SK-N-SH (cell line): ENCODE measurements around the gene CYB5D1. TPM values are rescaled to one million over a fixed set of nuclear protein-coding genes. Genes with fewer than 3 reads are reported as not detected.

Experiments used
- CTCF ChIA-PET: fragments of 300-600, 350-600 bp; formaldehyde crosslinking; extraction: SDS; loops from one replicate; lab custom pipeline; 2021; lab: Yijun Ruan, JAX
- POLR2A ChIA-PET: fragments of 350-600 bp; sonication (Branson Sonifier 250); formaldehyde crosslinking; extraction: SDS; loops from one replicate; lab custom pipeline; 2020; ENCODE audit warnings: antibody characterized with exemption, inconsistent platforms; lab: Yijun Ruan, JAX
- DNase-seq: peaks from one replicate; pipeline ENCODE4 v3.0.0; 2012
- H2AFZ ChIP-seq: fragments of 200-600 bp; sonication (generic); 2 replicates; pipeline ENCODE4 v1.8.1; 2016; ENCODE audit warnings: antibody characterized with exemption, mild to moderate bottlenecking, low read depth
- H3F3A ChIP-seq: fragments of 200-600 bp; sonication (generic); replicated peaks from 2 replicates; pipeline ENCODE3; 2016; ENCODE audit warnings: antibody characterized with exemption, mild to moderate bottlenecking; ENCODE audit not compliant: insufficient read depth
- H3K27ac ChIP-seq, 2 experiments: fragments of 200-500 bp in 1 of 2; fragments of 200-600 bp in 1 of 2; sonication (Bioruptor generic) in 1 of 2; sonication (generic), shearing (Covaris generic) in 1 of 2; 2 replicates each; pipeline versions ENCODE4 v1.5.1 to v1.6.1; 2014 to 2016; ENCODE audit warnings: low read depth in 2 of 2, inconsistent platforms in 1 of 2, low read length in 1 of 2, mild to moderate bottlenecking in 1 of 2, mixed read lengths in 1 of 2
- H3K27me3 ChIP-seq: fragments of 200-600 bp; sonication (generic), shearing (Covaris generic); 2 replicates; pipeline ENCODE4 v1.6.1; 2016; ENCODE audit warnings: mixed run types; ENCODE audit not compliant: insufficient read depth
- H3K36me3 ChIP-seq, 2 experiments: fragments of 200-500 bp in 1 of 2; fragments of 200-600 bp in 1 of 2; sonication (Bioruptor generic) in 1 of 2; sonication (generic) in 1 of 2; replicated peaks in 1 of 2; 2 replicates each; pipeline versions ENCODE3 to v1.5.1; 2014 to 2016; ENCODE audit warnings: low read length in 1 of 2, mild to moderate bottlenecking in 1 of 2; ENCODE audit not compliant: insufficient read depth in 2 of 2, control insufficient read depth in 1 of 2
- H3K4me1 ChIP-seq, 2 experiments: fragments of 200-500 bp in 1 of 2; fragments of 200-600 bp in 1 of 2; sonication (Bioruptor generic) in 1 of 2; sonication (generic), shearing (Covaris generic) in 1 of 2; 2 replicates each; pipeline versions ENCODE4 v1.5.1 to v1.6.1; 2014 to 2016; ENCODE audit warnings: low read depth in 1 of 2, low read length in 1 of 2, mixed run types in 1 of 2; ENCODE audit not compliant: insufficient read depth in 2 of 2, control insufficient read depth in 1 of 2
- H3K4me2 ChIP-seq: fragments of 200-600 bp; sonication (generic), shearing (Covaris generic); 2 replicates; pipeline ENCODE4 v1.6.1; 2017; ENCODE audit warnings: mixed run types
- H3K4me3 ChIP-seq, 2 experiments: fragments of 200-500 bp in 1 of 2; fragments of 200-600 bp in 1 of 2; sonication (Bioruptor generic) in 1 of 2; sonication (generic), shearing (Covaris generic) in 1 of 2; 2 replicates each; pipeline versions ENCODE4 v1.5.1 to v1.8.1; 2014 to 2016; ENCODE audit warnings: low read depth in 2 of 2, inconsistent platforms in 1 of 2, low read length in 1 of 2, mild to moderate bottlenecking in 1 of 2, mixed read lengths in 1 of 2, moderate library complexity in 1 of 2
- H3K79me2 ChIP-seq: fragments of 200-600 bp; sonication (generic); 2 replicates; pipeline ENCODE4 v1.8.1; 2017; ENCODE audit warnings: mild to moderate bottlenecking; ENCODE audit not compliant: insufficient read depth
- H3K9ac ChIP-seq: fragments of 200-600 bp; sonication (generic); 2 replicates; pipeline ENCODE4 v1.6.1; 2017; ENCODE audit warnings: mixed run types
- H3K9me2 ChIP-seq: fragments of 200-600 bp; sonication (generic); 2 replicates; pipeline ENCODE4 v1.6.1; 2017; ENCODE audit warnings: mixed run types
- H3K9me3 ChIP-seq: fragments of 200-600 bp; sonication (generic); 2 replicates; pipeline ENCODE4 v1.6.1; 2017; ENCODE audit warnings: mixed run types, mild to moderate bottlenecking, moderate library complexity
- H4K20me1 ChIP-seq: fragments of 200-600 bp; sonication (generic); 2 replicates; pipeline ENCODE4 v1.6.1; 2017; ENCODE audit warnings: mild to moderate bottlenecking, mixed run types; ENCODE audit not compliant: insufficient read depth
- CHD2 ChIP-seq: fragments of 150-350 bp; IDR thresholded peaks from 2 replicates; pipeline ENCODE4 v1.6.1; 2018; ENCODE audit warnings: low read length; ENCODE audit not compliant: partially characterized antibody
- CTCF ChIP-seq: fragments of 200-600 bp; sonication (generic); IDR thresholded peaks from 2 replicates; pipeline ENCODE4 v1.6.1; 2017; ENCODE audit warnings: antibody characterized with exemption, mild to moderate bottlenecking, moderate library complexity
- EP300 ChIP-seq, 2 experiments: IDR thresholded peaks; 2 replicates each; pipeline versions ENCODE4 v1.4.0 to v1.6.1; 2012; ENCODE audit warnings: borderline replicate concordance in 1 of 2, low read depth in 1 of 2, low read length in 1 of 2
- GATA2 ChIP-seq: sonication (generic); formaldehyde crosslinking; IDR thresholded peaks from 2 replicates; pipeline ENCODE4 v1.5.0; 2020; ENCODE audit warnings: mild to moderate bottlenecking, missing genetic modification reagents
- MEF2A ChIP-seq: IDR thresholded peaks from 2 replicates; pipeline ENCODE4 v1.4.0; 2012; ENCODE audit warnings: low read depth, borderline replicate concordance
- NRF1 ChIP-seq: IDR thresholded peaks from 2 replicates; pipeline ENCODE4 v1.6.1; 2012; ENCODE audit warnings: low read depth, mild to moderate bottlenecking, low read length
- RCOR1 ChIP-seq: fragments of 150-350 bp; IDR thresholded peaks from 2 replicates; pipeline ENCODE4 v1.6.1; 2017; ENCODE audit warnings: antibody characterized with exemption, low read length
- TEAD4 ChIP-seq: IDR thresholded peaks from 2 replicates; pipeline ENCODE4 v1.4.0; 2012; ENCODE audit warnings: mild to moderate bottlenecking, borderline replicate concordance; ENCODE audit not compliant: insufficient read depth
- USF1 ChIP-seq: IDR thresholded peaks from 2 replicates; pipeline ENCODE4 v1.4.0; 2012; ENCODE audit warnings: low read depth, borderline replicate concordance
- WGBS: methylation state at CpG from one replicate; pipeline ENCODE4 v1.1.6; 2017; ENCODE audit warnings: low lambda C conversion rate; 5-methylcytosine and 5-hydroxymethylcytosine counted together
- polyA plus RNA-seq, 3 experiments: library from polyadenylated mRNA; depleted of rRNA; stranded (reverse); fragments of >200 nt; gene quantifications; 2 replicates each; pipeline ENCODE4 v1.2.3, GENCODE V29; 2012
- TF ChIP-seq, protein P1 (sequence below): IDR thresholded peaks from 2 replicates; pipeline ENCODE4; 2012

The CYB5D1 gene
- polyA plus RNA-seq, 1 of the 3 experiments (the other 2 are of a cell fraction), result 8.8 TPM

DNA sequence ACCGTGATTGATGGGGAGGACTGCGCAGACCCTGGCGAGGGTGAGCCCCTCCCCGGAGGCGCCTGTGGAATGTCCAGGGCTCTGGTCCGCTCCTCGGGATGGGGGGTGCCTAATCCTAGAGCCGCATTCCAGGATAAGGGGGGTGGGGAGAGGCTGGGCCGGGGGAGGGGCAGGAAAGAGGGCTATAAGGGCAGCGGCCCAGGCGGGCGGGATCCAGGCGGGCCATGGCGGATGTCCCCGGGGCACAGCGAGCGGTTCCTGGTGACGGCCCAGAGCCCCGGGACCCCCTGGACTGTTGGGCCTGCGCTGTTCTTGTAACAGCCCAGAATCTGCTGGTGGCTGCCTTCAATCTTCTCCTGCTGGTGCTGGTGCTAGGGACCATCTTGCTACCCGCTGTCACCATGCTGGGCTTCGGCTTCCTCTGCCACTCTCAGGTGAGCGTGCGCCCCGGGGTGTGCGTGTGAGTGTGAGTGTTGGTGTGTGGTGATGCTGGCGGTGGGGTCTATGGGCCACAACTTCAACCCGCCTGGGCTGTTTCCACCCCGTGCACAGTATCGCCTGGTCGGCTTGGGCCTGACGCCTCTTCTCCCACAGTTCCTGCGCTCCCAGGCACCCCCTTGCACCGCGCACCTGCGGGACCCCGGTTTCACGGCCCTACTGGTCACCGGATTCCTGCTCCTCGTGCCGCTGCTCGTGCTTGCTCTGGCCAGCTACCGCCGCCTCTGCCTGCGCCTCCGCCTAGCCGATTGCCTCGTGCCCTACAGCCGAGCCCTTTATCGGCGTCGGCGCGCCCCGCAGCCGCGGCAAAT, 2.7 kb upstream of the CYB5D1 start, which contains the start of gene TMEM88:
TMEM88 (plus strand) TSS at position 216 of the 809 bp plus-strand sequence; CDS start at position 225, 9 bp downstream.
- Histone ChIP-seq H2AFZ (no peak within 1 kb of the TSS), H3K27ac (peak within 1 kb of the TSS; percentile 93 to 100), H3K4me2 (peak within 1 kb of the TSS; percentile 91), H3K4me3 (peak within 1 kb of the TSS; percentile 72 to 77; a peak in 2 of 4 replicates), H3K9ac (peak within 1 kb of the TSS; percentile 79; the same call in 1 of the 2 replicates), H4K20me1 (peaks cover 22% of the 10 kb centered on the region), H3K4me1 (peaks cover 23 to 46% of the 10 kb centered on the region in 2 experiments; a peak in 3 of 4 replicates), H3K27me3 (no peaks in the 10 kb centered on the region), H3F3A (peaks cover 31% of the 10 kb centered on the region), H3K9me2 (no peaks in the 10 kb centered on the region), H3K36me3 (peaks cover 29 to 50% of the 10 kb centered on the region in 2 experiments), H3K9me3 (no peaks in the 10 kb centered on the region), H3K79me2 (peaks cover 17% of the 10 kb centered on the region; the same call in 1 of the 2 replicates)
- no peak for DNase-seq
- WGBS, result 94% methylated on average over 48 of the region's 57 CpGs
- POLR2A ChIA-PET, result no interaction called here
- TF ChIP-seq GATA2 (CRISPR knock-in tag), result no peak
- TF ChIP-seq, protein P1, sequence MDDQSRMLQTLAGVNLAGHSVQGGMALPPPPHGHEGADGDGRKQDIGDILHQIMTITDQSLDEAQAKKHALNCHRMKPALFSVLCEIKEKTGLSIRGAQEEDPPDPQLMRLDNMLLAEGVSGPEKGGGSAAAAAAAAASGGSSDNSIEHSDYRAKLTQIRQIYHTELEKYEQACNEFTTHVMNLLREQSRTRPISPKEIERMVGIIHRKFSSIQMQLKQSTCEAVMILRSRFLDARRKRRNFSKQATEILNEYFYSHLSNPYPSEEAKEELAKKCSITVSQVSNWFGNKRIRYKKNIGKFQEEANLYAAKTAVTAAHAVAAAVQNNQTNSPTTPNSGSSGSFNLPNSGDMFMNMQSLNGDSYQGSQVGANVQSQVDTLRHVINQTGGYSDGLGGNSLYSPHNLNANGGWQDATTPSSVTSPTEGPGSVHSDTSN, result 0 out of 2 replicates have a peak, but pooled peaks have one; percentile 9
- CTCF ChIA-PET, result interaction anchor here (1.3 to 3.1 kb wide), 5 partner anchors 10 to 43 kb away, joined by 3 to 32 read pairs (median 3); partner anchors contain the start of gene KDM6B

- no peak for DNase-seq
- Histone ChIP-seq H3K36me3 (peaks cover 23 to 48% of the 10 kb centered on the region in 2 experiments), H3K27me3 (no peaks in the 10 kb centered on the region), H3K4me1 (peaks cover 23 to 46% of the 10 kb centered on the region in 2 experiments; a peak in 3 of 4 replicates), H3K4me2 (peak overlapping the region; percentile 91), H4K20me1 (peaks cover 16% of the 10 kb centered on the region), H3K9me2 (no peaks in the 10 kb centered on the region), H3K9me3 (no peaks in the 10 kb centered on the region), H3F3A (peaks cover 25% of the 10 kb centered on the region), H3K9ac (peak overlapping the region; percentile 79; the same call in 1 of the 2 replicates), H2AFZ (no peak overlapping the region), H3K4me3 (peak overlapping the region in 1 of 2 experiments; percentile 72; a peak in 1 of 4 replicates), H3K27ac (peak overlapping the region; percentile 93 to 100), H3K79me2 (peaks cover 17% of the 10 kb centered on the region; the same call in 1 of the 2 replicates)
- 72% methylated on average over 15 of the region's 15 CpGs for WGBS
- POLR2A ChIA-PET, result no interaction called here
- TF ChIP-seq MEF2A, result no peak
- peak; percentile 7 for TF ChIP-seq CHD2
- TF ChIP-seq RCOR1, result no peak
- no peak for TF ChIP-seq EP300 (IDR thresholded peaks at IDR 0.05; ENCODE audit: borderline replicate concordance in 1 of 2, low read depth in 1 of 2, low read length in 1 of 2)
- no peak for TF ChIP-seq USF1
- TF ChIP-seq TEAD4, result no peak
- TF ChIP-seq CTCF, result no peak
- no peak for TF ChIP-seq NRF1
- CTCF ChIA-PET, result interaction anchor here (1.3 to 3.1 kb wide), 10 partner anchors 11 to 255 kb away, joined by 3 to 32 read pairs (median 6); partner anchors contain the start of gene KDM6B
Observed at GRCh38 chr17:7855660-7856010, 2.2 kb upstream of the CYB5D1 start.
